ENCODE results near the gene RIPOR3.

DNA sequence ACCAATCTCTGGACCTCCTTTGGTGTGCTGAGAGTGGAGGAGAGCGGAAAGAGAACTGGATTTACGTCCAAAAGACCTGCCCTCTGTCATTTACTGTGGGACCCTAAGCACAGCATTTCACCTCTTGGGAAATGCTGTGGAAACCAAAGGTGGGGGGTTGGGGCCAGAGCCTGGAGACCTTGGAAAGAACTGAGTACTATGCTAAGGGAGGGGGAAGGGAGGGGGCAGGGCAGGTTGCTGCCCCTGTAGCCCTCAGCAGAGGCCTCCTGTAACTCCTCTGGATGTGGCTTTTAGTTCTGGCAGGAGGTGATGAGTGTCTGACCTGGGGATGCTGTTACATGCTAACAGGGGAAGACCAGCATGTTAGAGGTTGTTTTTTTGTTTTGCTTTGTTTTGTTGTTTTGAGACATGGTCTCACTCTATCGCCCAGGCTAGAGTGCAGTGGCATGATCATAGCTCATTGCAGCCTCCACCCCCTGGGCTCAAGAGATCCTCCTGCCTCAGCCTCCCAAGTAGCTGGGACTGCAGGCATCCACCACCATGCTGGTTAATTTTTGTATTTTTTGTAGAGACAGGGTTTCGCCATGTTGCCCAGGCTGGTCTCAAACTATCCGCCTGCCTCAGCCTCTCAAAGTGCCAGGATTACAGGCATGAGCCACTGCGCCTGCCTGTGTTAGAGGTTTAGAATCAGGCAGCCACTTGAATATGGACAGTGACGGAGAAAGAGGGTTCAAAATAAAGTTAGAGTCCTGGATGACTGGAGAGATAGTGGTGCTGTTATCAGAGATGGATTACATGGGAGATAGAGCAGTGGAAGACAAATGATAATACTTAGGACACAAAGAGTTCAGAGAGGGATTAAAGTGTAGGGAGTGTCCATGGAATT, 21.7 kb upstream of the RIPOR3 start:
- TF ChIP-seq, protein P1, sequence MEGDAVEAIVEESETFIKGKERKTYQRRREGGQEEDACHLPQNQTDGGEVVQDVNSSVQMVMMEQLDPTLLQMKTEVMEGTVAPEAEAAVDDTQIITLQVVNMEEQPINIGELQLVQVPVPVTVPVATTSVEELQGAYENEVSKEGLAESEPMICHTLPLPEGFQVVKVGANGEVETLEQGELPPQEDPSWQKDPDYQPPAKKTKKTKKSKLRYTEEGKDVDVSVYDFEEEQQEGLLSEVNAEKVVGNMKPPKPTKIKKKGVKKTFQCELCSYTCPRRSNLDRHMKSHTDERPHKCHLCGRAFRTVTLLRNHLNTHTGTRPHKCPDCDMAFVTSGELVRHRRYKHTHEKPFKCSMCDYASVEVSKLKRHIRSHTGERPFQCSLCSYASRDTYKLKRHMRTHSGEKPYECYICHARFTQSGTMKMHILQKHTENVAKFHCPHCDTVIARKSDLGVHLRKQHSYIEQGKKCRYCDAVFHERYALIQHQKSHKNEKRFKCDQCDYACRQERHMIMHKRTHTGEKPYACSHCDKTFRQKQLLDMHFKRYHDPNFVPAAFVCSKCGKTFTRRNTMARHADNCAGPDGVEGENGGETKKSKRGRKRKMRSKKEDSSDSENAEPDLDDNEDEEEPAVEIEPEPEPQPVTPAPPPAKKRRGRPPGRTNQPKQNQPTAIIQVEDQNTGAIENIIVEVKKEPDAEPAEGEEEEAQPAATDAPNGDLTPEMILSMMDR (IDR thresholded peaks at IDR 0.05; ENCODE audit: low read length): no peak
- no peak for TF ChIP-seq EZH2 (IDR thresholded peaks at IDR 0.05; ENCODE audit: borderline replicate concordance, low read length)
